Keratinocyte (primary cell): ENCODE data around the gene EIF2S3. TPM values are rescaled to one million over a fixed set of nuclear protein-coding genes. Genes with fewer than 3 reads are reported as not detected.

ENCODE experiments used
- DNase-seq: peaks from one replicate; pipeline ENCODE4 v3.0.0-alpha.2; 2011; ENCODE audit warnings: low read depth, missing footprints, low spot score
- FAIRE-seq: peaks from 2 replicates; lab custom pipeline; 2011; peaks lifted over from hg19 to GRCh38; lab: Jason Lieb, UNC
- H2AFZ ChIP-seq: 2 replicates; pipeline ENCODE4 v1.6.0; 2012; ENCODE audit warnings: low read length, control low read depth, inconsistent platforms; ENCODE audit not compliant: control insufficient read depth
- H3K27ac ChIP-seq: 2 replicates; pipeline ENCODE4 v1.5.1; 2011; ENCODE audit warnings: low read length; ENCODE audit not compliant: control insufficient read depth, insufficient read depth
- H3K27me3 ChIP-seq: 3 replicates; pipeline ENCODE4 v1.6.0; 2011; ENCODE audit warnings: low read length; ENCODE audit not compliant: control insufficient read depth, insufficient read depth; ENCODE audit errors: extremely low read depth
- H3K36me3 ChIP-seq, 2 experiments: 2 replicates in 1 of 2; 3 replicates in 1 of 2; pipeline ENCODE4 v1.5.1; 2011; ENCODE audit warnings: low read length in 2 of 2, mild to moderate bottlenecking in 1 of 2; ENCODE audit not compliant: control insufficient read depth in 2 of 2, insufficient read depth in 2 of 2; ENCODE audit errors: extremely low read depth in 1 of 2
- H3K4me1 ChIP-seq: 3 replicates; pipeline ENCODE4 v1.5.1; 2011; ENCODE audit warnings: low read length; ENCODE audit not compliant: control insufficient read depth, insufficient read depth; ENCODE audit errors: extremely low read depth
- H3K4me2 ChIP-seq: 3 replicates; pipeline ENCODE4 v1.6.0; 2011; ENCODE audit warnings: low read depth, low read length; ENCODE audit not compliant: control insufficient read depth, insufficient read depth; ENCODE audit errors: extremely low read depth
- H3K4me3 ChIP-seq, 3 experiments: fragments of 200-600 bp in 1 of 3; sonication (generic) in 1 of 3; 2 replicates in 2 of 3; 3 replicates in 1 of 3; pipeline ENCODE4 v1.5.1; 2011 to 2016; ENCODE audit warnings: low read length in 3 of 3, mild to moderate bottlenecking in 3 of 3, control low read depth in 2 of 3, inconsistent platforms in 1 of 3, low read depth in 1 of 3, mixed read lengths in 1 of 3, mixed run types in 1 of 3, moderate library complexity in 1 of 3; ENCODE audit not compliant: control insufficient read depth in 2 of 3, insufficient read depth in 2 of 3; ENCODE audit errors: extremely low read depth in 1 of 3
- H3K79me2 ChIP-seq: 2 replicates; pipeline ENCODE4 v1.6.0; 2012; ENCODE audit warnings: low read length; ENCODE audit not compliant: control insufficient read depth, insufficient read depth
- H3K9ac ChIP-seq: 3 replicates; pipeline ENCODE4 v1.6.0; 2011; ENCODE audit warnings: low read length; ENCODE audit not compliant: control insufficient read depth, insufficient read depth; ENCODE audit errors: extremely low read depth
- H3K9me1 ChIP-seq: 3 replicates; pipeline ENCODE4 v1.6.0; 2011; ENCODE audit warnings: low read length; ENCODE audit not compliant: control insufficient read depth, insufficient read depth; ENCODE audit errors: extremely low read depth
- H3K9me3 ChIP-seq: 2 replicates; pipeline ENCODE4 v1.5.1; 2012; ENCODE audit warnings: low read depth, low read length; ENCODE audit not compliant: control insufficient read depth
- H4K20me1 ChIP-seq: 3 replicates; pipeline ENCODE4 v1.6.0; 2011; ENCODE audit warnings: low read length; ENCODE audit not compliant: control insufficient read depth, insufficient read depth; ENCODE audit errors: extremely low read depth
- EZH2 ChIP-seq: IDR thresholded peaks from one replicate; pipeline ENCODE4 v1.6.1; 2012; ENCODE audit warnings: inconsistent platforms, mild to moderate bottlenecking, low read length, moderate library complexity
- dilution Hi-C: fragments of 300-500 bp; cut with MboI; formaldehyde crosslinking; loops from one replicate; pipeline ENCODE4 v1.7.0; 2020; ENCODE audit warnings: low sequenced_read_pairs; ENCODE audit not compliant: extremely low pct_ligation_motif_present
- polyA plus RNA-seq, 5 experiments: library from polyadenylated mRNA; depleted of rRNA in 3 of 5; stranded (reverse) in 3 of 5; stranded (forward) in 1 of 5; unstranded in 1 of 5; fragments of >200 nt; gene quantifications; 1 replicate in 1 of 5; 2 replicates in 3 of 5; 3 replicates in 1 of 5; pipeline versions ENCODE4 v1.2.1 to v1.2.3, GENCODE V29; 2011 to 2012; ENCODE audit warnings: missing spikeins in 2 of 5, low read depth in 1 of 5, low replicate concordance in 1 of 5
- TF ChIP-seq, protein P1 (sequence below), 3 experiments: IDR thresholded peaks in 1 of 3; conservative IDR thresholded peaks in 1 of 3; optimal IDR thresholded peaks in 1 of 3; 2 replicates in 2 of 3; 3 replicates in 1 of 3; pipeline versions ENCODE3 to v1.5.1; 2011; ENCODE audit warnings: low read length in 3 of 3, mild to moderate bottlenecking in 3 of 3, moderate library complexity in 2 of 3, control low read depth in 1 of 3, inconsistent platforms in 1 of 3; ENCODE audit not compliant: insufficient read depth in 2 of 3; ENCODE audit errors: extremely low read depth in 1 of 3

EIF2S3 gene
- polyA plus RNA-seq, 1 donor (not counting 4 experiments of a cell fraction or from before 2014, with no cell fraction given): 127 TPM

DNA sequence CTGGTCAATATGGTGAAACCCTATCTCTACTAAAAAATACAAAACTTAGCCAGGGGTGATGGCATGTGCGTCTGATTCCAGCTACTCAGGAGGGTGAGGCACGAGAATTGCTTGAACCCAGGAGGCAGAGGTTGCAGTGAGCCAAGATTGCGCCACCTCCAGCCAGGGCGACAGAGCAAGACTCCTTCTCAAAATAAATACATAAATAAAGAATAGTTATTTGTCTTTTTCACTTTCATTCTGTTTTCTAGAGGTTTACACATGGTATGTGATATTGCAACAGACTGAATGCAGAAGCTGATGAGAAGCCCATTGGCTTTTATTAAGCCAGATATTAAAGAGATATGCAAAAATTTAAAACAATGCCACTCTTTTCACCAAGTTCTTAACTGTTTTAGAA lies 35.9 kb upstream of the EIF2S3 start:
- no peak for TF ChIP-seq EZH2
- TF ChIP-seq, protein P1, sequence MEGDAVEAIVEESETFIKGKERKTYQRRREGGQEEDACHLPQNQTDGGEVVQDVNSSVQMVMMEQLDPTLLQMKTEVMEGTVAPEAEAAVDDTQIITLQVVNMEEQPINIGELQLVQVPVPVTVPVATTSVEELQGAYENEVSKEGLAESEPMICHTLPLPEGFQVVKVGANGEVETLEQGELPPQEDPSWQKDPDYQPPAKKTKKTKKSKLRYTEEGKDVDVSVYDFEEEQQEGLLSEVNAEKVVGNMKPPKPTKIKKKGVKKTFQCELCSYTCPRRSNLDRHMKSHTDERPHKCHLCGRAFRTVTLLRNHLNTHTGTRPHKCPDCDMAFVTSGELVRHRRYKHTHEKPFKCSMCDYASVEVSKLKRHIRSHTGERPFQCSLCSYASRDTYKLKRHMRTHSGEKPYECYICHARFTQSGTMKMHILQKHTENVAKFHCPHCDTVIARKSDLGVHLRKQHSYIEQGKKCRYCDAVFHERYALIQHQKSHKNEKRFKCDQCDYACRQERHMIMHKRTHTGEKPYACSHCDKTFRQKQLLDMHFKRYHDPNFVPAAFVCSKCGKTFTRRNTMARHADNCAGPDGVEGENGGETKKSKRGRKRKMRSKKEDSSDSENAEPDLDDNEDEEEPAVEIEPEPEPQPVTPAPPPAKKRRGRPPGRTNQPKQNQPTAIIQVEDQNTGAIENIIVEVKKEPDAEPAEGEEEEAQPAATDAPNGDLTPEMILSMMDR (optimal IDR thresholded peaks at IDR 0.05 in 1 of 3, IDR thresholded peaks at IDR 0.05 in 1 of 3, conservative IDR thresholded peaks at IDR 0.05 in 1 of 3; ENCODE audit: extremely low read depth in 1 of 3, insufficient read depth in 2 of 3, low read length in 3 of 3): no peak
- no peaks in the 10 kb centered on the region for H3K9me1 ChIP-seq
- dilution Hi-C loops: no loop called here
- H3K9me3 ChIP-seq: no peaks in the 10 kb centered on the region
- FAIRE-seq: no peak
- H3K4me1 ChIP-seq: no peaks in the 10 kb centered on the region
- H3K4me2 ChIP-seq: no peak overlapping the region
- no peak for DNase-seq
- H3K9ac ChIP-seq: no peak overlapping the region
- no peaks in the 10 kb centered on the region for H4K20me1 ChIP-seq
- peaks cover 9% of the 10 kb centered on the region for H3K79me2 ChIP-seq
- H3K4me3 ChIP-seq: no peak overlapping the region
- H2AFZ ChIP-seq: no peak overlapping the region
- no peaks in the 10 kb centered on the region for H3K27me3 ChIP-seq
- H3K36me3 ChIP-seq: no peaks in the 10 kb centered on the region
- H3K27ac ChIP-seq: no peak overlapping the region

DNA sequence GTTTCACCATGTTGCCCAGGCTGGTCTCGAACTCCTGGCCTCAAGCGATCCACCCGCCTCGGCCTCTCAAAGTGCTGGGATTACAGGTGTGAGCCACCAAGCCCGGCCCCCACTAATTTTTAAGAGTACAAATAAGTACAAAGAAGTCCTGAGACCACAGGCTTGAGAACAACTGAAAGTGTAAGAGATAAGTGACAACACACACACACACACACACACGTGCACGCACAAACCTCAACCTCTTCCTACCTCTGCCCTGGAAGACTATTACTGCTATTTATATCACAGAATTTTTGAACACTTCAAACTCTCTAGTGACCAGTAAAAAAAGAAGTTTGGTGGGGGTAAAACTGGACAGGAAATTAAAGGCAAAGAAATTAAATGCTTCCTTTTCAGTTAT lies 35.3 kb upstream of the EIF2S3 start:
- no peak overlapping the region for H3K4me2 ChIP-seq

More for the DNA sequence above, 35.3 kb upstream of the EIF2S3 start:
- dilution Hi-C loops: no loop called here
- DNase-seq (no peak), FAIRE-seq (no peak)
- Histone ChIP-seq H3K9me3 (no peaks in the 10 kb centered on the region), H2AFZ (no peak overlapping the region), H3K9me1 (no peaks in the 10 kb centered on the region), H3K79me2 (peaks cover 14% of the 10 kb centered on the region), H3K36me3 (no peaks in the 10 kb centered on the region), H3K27ac (no peak overlapping the region), H3K4me3 (no peak overlapping the region), H3K9ac (no peak overlapping the region), H4K20me1 (no peaks in the 10 kb centered on the region), H3K27me3 (no peaks in the 10 kb centered on the region), H3K4me1 (no peaks in the 10 kb centered on the region)
- TF ChIP-seq, protein P1 (optimal IDR thresholded peaks at IDR 0.05 in 1 of 3, IDR thresholded peaks at IDR 0.05 in 1 of 3, conservative IDR thresholded peaks at IDR 0.05 in 1 of 3; ENCODE audit: extremely low read depth in 1 of 3, insufficient read depth in 2 of 3, low read length in 3 of 3): no peak
